ENCODE measurements around the gene AQP12B.
"Not testable (repeated sequence)": the region's sequence is repeated elsewhere in the genome, so short reads cannot be mapped to it uniquely, and the experiment has no call there.

The AQP12B gene

GRCh38 chr2:240683329-240683979 lies 769 bp upstream of the AQP12B start:
- DNase-seq (ENCODE audit: low read depth) = not testable (repeated sequence)

DNA sequence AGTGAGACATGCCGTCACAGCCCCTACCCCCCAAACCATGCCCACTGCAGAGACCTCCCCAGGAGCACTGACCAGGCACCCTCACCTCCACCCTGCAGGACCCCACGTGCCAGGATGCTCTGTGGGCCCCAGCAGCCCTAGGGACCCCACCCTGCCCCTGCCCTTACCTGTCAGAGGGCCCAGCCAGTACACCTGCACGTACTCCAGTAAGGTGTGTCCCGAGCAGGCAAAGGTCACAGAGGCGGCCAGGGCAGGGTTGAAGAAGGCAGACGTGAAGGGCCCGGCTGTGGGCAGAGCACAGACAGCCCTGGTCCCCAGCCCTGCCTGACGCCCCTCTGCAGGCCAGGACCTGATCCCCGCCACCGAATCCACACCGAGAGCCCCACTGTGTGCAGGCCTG lies 2.5 kb downstream of the AQP12B start:
- DNase-seq (ENCODE audit: low read depth) = not testable (repeated sequence)

- DNase-seq (ENCODE audit: low read depth) = not testable (repeated sequence)
Observed at GRCh38 chr2:240678909-240679308, 3.8 kb downstream of the AQP12B start.

GRCh38 chr2:240678043-240678442 lies 4.6 kb downstream of the AQP12B start:
- DNase-seq (ENCODE audit: low read depth) = not testable (repeated sequence)

DNA sequence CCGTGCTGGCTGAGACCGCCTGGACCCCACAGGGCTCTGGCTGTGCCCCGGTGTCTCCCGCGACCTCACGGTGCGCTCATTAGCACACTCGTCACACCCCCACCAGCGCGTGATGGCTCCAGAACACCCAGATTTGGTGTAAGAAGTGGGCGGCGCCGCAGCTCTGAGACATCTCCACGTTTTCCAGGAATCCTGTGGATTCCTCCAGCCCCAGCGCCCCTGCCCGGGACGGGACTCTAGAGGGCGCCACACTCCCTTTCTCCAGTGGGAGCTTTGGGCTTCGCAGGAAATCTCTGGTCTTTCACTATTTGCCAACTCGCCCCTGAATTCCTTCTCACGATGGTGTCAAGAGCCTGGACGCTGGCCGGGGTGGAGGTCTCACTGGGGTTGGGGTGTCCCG lies 7.3 kb downstream of the AQP12B start:
- DNase-seq (ENCODE audit: low read depth) = not testable (repeated sequence)

DNA sequence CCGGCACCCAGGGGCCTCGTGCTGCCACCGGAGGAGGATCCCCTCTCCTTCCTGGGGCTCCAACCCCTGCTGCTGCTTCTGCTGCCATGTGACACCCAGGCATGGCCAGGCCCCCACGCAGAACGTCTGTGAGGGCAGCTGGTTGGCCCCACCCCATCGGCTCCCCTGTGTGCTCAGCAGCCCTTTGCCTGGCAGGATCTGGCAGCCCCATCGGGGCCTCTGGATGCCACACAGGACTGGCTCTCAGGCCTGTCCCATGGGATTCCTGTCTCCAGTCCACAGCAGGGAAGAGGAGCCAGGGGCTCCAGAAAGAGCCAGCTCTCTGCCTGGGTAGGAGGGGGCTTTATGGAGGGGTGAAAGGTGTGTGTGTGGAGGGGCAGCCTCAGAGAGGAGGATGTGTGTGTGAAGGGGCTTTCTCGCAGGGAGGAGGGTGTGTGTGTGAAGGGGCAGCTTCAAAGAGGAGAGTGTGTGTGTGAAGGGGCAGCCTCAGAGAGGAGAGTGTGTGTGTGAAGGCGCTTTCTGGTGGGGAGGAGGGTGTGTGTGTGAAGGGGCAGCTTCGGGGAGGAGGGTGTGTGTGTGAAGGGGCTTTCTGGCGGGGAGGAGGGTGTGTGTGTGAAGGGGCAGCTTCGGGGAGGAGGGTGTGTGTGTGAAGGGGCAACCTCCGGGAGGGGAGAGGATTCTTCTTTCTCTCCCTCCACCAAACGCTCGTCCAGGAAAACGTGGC lies 8.1 kb downstream of the AQP12B start:
- not testable (repeated sequence) for DNase-seq (ENCODE audit: low read depth)

DNA sequence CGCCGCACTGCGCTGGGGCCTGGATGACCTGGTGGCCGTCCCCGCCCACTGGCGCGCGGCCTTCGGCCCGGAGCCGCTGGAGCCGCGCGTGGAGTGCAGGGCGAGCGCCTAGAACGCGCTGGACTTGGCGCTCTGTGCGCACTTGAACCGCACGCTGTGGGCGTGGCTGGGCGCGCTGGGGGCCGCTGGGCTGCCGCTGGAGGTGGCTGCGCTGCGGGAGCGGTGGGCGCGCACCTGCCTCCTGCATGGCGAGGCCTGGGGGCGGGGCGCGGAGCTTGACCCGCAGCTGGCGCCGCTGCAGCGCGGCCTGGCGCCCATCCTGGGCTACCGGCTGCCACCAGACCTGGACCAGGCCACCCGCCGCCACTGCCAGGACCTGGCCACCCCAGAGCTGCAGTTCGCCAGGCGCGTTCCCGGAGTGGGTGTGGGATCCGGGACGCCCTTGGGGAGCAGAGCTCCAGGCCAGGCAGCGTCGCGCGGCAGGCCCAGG lies 9.9 kb downstream of the AQP12B start:
- no peak for DNase-seq (ENCODE audit: low read depth)

DNA sequence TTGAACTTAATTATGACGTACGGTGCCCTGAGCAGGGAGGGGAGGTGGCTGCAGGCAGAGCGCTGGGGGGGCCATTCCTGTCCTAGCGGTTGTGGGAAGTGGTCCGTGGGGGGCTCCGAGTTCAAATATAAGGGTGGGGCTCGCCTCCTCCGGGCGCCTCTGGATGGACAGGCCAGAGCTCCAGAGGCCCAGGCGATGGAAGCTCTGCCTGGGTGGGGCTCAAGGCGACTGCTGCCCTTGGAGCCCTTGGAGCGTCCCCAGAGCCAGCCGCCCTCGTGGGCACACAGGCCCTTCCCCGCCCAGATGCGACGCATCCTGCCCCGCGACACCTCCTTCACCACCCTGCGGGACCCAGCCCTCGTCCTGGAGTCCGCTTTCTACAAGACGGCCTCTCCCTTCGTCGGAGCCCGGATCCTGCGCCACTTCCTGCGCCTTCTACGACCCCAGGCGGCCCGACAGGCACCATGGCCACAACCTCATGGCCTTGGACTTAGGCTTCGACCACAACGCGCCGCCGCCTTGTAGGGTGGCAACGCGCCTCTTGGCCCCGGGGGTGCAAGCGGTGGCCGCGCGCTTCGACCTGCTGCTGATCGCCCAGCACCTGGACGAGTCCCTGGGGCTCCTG lies 10.5 kb downstream of the AQP12B start:
- DNase-seq (ENCODE audit: low read depth) = no peak

- no peak for DNase-seq (ENCODE audit: low read depth)
Observed at GRCh38 chr2:240670950-240671349, 11.7 kb downstream of the AQP12B start.

DNA sequence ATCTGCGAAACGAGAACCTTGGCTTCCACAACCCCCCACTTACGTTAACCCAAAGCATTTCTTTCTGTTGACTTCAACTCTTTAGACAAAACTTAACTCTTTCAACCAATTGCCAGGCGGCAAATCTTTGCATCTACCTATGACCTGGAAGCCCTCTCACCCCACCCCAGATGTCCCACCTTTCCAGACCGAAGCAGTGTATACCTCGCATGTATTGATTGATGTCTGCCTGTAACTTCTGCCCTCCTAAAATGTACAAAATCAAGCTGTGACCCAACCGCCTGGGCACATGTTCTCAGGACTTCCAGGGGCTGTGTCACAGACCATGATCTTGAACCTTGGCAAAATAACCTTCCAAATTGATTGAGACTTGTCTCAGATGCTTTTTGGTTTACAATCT lies 12.3 kb downstream of the AQP12B start:
- DNase-seq (ENCODE audit: low read depth) = no peak

DNA sequence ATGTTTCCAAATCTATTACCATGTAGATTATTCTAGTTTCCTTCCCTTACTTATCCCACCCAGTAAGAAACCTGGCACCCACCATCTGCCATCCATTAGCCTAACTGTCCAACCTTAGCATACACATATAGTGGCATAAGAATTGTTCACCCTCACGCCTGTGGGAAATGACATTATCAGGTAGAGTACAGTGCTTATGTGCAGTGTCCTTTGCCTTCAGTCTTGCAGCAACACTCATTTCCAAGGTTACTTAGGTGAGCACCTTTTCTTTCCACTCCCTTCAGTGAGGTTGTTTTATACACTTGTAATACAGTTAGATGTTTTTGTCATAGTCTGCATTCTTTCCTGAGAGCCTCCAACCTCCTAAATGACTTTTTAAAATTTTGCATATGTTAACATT lies 18.1 kb downstream of the AQP12B start:
- no peak for DNase-seq (ENCODE audit: low read depth)

GRCh38 chr2:240663546-240664190 lies 19.0 kb downstream of the AQP12B start:
- no peak for DNase-seq (ENCODE audit: low read depth)

DNA sequence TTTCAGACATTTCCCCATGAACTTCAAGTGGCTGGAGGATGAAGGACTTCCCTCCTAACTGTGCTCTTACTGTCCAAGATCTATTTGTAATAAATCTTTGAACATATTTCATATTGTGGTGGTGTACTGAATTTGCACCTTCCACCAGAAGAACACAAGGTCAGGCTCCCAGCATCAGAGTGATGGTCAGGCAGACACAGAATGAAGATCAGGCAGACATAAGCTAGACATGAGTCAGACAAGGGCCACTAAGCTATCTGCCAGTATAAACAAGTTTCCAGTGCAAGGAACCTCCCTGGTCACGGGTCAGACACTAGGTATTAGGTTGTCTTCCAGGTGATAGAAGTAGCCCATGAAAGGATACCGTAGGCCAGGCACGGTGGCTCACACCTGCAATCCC lies 20.0 kb downstream of the AQP12B start:
- DNase-seq (ENCODE audit: low read depth) = no peak

- not testable (repeated sequence) for DNase-seq (ENCODE audit: low read depth)
Observed at GRCh38 chr2:240659883-240660282, 22.8 kb downstream of the AQP12B start.

DNA sequence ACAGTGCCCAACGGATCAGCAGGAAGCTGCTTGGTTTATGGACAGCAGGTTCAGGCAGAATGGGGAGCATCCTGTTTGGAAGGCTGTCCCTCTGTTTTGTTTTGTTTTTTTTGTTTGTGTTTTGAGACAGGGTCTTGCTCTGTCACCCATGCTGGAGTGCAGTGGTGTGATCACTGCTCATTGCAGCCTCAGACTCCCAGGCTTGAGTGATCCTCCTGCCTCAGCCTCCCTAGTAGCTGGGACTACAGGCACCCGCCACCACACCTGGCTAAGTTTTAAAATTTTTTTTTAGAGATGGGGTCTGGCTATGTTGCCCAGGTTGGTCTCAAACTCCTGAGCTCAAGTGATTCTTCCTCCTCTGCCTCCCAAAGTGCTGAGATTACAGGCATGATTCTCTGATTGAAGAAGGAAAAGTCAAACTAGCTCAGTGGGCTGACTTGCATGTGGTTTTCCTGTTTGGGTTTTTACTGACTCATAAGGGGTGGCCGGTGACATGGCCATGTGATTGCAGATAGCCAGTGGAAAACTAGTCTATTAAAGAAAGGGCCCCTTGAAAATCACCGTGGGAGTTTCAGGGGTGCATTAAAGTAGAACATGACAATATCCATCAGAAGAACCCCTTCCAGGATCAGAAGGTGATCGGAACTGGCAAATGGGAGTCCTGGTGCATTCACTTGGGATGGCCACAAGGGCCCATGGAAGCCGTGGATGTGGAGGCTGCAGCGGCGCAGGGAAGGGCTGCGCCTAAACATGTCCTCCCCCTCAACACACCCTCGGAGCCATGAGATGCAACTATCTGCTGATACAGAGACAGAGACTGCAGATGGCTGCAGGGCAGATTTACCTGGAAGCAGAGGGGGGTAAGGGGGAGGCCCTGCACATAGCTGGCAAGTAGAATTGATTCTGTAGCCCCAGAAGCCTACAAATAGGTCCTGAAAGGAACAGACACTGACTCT lies 26.5 kb downstream of the AQP12B start:
- no peak for DNase-seq (ENCODE audit: low read depth)

DNA sequence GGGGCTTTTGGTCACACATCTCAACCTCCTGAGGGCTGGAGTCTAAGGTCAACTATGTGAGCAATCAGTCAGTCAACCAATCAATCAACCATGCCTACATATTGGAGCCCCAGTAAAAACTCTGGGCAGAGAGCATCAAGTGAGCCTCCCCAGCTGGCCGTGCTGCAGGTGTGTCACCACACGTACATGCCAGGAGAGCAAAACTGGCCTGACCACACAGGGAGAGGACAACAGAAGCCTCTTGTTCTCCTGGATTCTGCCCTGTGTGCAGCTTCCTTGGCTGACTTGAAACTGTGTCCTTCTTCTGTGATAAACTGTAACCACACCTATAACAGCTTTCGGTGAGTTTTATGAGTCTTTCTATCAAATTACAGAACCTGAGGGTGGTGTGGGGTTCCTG lies 31.5 kb downstream of the AQP12B start:
- no peak for DNase-seq (ENCODE audit: low read depth)

- DNase-seq (ENCODE audit: low read depth) = no peak
Observed at GRCh38 chr2:240650254-240650965, 32.3 kb downstream of the AQP12B start.

DNA sequence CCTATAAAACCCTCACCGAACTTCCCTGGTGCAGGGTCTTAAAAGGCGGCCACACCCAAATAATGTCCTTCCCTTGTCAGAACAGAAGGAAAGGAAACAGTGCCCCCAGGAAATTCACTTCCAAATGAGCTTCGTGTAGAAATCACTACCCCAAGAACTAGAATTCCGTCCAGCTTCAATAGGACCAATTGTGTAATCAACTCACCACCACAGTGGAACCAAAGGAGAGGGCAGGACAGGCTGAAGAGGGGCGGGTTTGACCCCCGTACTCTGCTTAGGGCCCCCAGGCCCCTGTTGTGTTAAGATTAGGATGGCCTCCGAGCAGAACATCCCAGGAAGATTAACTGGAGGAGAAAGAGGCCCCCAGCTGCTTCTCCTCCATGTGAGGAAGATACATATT lies 33.4 kb downstream of the AQP12B start:
- no peak for DNase-seq (ENCODE audit: low read depth)

- DNase-seq (ENCODE audit: low read depth) = no peak
Observed at GRCh38 chr2:240648650-240649275, 33.9 kb downstream of the AQP12B start.

- no peak for DNase-seq (ENCODE audit: low read depth)
Observed at GRCh38 chr2:240648155-240648649, 34.5 kb downstream of the AQP12B start.

Data from T-helper 22 cell (primary cell).